Gastroesophageal sphincter (tissue), 4 donors: Measurements from ENCODE around the gene ABCA4. TPM values are rescaled to one million over a fixed set of nuclear protein-coding genes. Genes with fewer than 3 reads are reported as not detected.

ENCODE experiments used
- ATAC-seq: fragments of 150-250 bp; one replicate; pipeline ENCODE4 v1.9.1; 2016; ENCODE audit warnings: mild to moderate bottlenecking, moderate library complexity
- H3K27ac ChIP-seq, 4 donors: fragments of 200-600 bp; sonication (generic) in 3 of 4; 1 replicate in 3 of 4; 2 replicates in 1 of 4; pipeline ENCODE4 v1.5.1; 2016 to 2019
- H3K27me3 ChIP-seq: fragments of 200-600 bp; sonication (generic); one replicate; pipeline ENCODE4 v1.5.1; 2019
- H3K36me3 ChIP-seq, 2 donors: fragments of 200-600 bp; sonication (generic); one replicate each; pipeline ENCODE4 v1.5.1; 2019; ENCODE audit warnings: control low read depth in 1 of 2
- H3K4me1 ChIP-seq, 3 donors: fragments of 200-600 bp; sonication (generic); 1 replicate in 2 of 3; 2 replicates in 1 of 3; pipeline ENCODE4 v1.5.1; 2016 to 2019; ENCODE audit warnings: control low read depth in 2 of 3
- H3K4me3 ChIP-seq, 2 donors: fragments of 200-600 bp; sonication (generic); one replicate each; pipeline ENCODE4 v1.5.1; 2019; ENCODE audit warnings: mild to moderate bottlenecking in 1 of 2, moderate library complexity in 1 of 2
- H3K9me3 ChIP-seq, 3 donors: fragments of 200-600 bp; sonication (generic); one replicate each; pipeline ENCODE4 v1.5.1; 2017 to 2019; ENCODE audit warnings: control low read depth in 2 of 3
- CTCF ChIP-seq, 4 experiments: fragments of 200-600 bp in 2 of 4; fragments of 450-650 bp in 2 of 4; sonication (generic) in 1 of 4; IDR thresholded peaks; one replicate each; pipeline ENCODE4 v1.5.1; 2017 to 2019; ENCODE audit warnings: antibody characterized with exemption in 4 of 4, mild to moderate bottlenecking in 2 of 4, moderate library complexity in 2 of 4
- EP300 ChIP-seq: sonication (generic); formaldehyde crosslinking; IDR thresholded peaks from one replicate; pipeline ENCODE4 v1.6.1; 2017; ENCODE audit warnings: antibody characterized with exemption, mild to moderate bottlenecking
- POLR2A ChIP-seq, 2 donors: fragments of 450-650 bp; IDR thresholded peaks; one replicate each; pipeline ENCODE4 v1.6.1; 2017; ENCODE audit warnings: antibody characterized with exemption in 2 of 2, mild to moderate bottlenecking in 2 of 2, moderate library complexity in 1 of 2
- POLR2AphosphoS5 ChIP-seq: sonication (generic); formaldehyde crosslinking; IDR thresholded peaks from one replicate; pipeline ENCODE4 v1.6.1; 2017; ENCODE audit warnings: antibody characterized with exemption
- WGBS, 2 donors: methylation state at CpG; one replicate each; pipeline ENCODE4 v1.1.5; 2018; ENCODE audit warnings: low coverage in 1 of 2; 5-methylcytosine and 5-hydroxymethylcytosine counted together
- total RNA-seq, 4 donors: library from RNA; depleted of rRNA; stranded (reverse); fragments of >200 nt; gene quantifications; one replicate each; pipeline ENCODE4 v1.1.0, GENCODE V29; 2016

The ABCA4 gene
- total RNA-seq, 4 donors from 2014 or later: 0.19 to 0.27 TPM; not detected in 2

- Histone ChIP-seq H3K4me3 (no peak overlapping the region), H3K36me3 (no peaks in the 10 kb centered on the region), H3K9me3 (no peaks in the 10 kb centered on the region), H3K27ac (no peak overlapping the region), H3K4me1 (no peaks in the 10 kb centered on the region), H3K27me3 (no peaks in the 10 kb centered on the region)
- ATAC-seq: no peak
- 77 to 94% methylated on average over 5 to 6 of the region's 6 CpGs for WGBS, 2 donors
- no peak for TF ChIP-seq CTCF (IDR thresholded peaks at IDR 0.05)
- no peak for TF ChIP-seq POLR2A (IDR thresholded peaks at IDR 0.05)
- TF ChIP-seq POLR2AphosphoS5: no peak
- no peak for TF ChIP-seq EP300
These were observed 106.1 kb downstream of the ABCA4 start for GRCh38 chr1:94014635-94015488.

GRCh38 chr1:94014087-94014486 lies 106.9 kb downstream of the ABCA4 start:
- WGBS, 2 donors: 68 to 83% methylated on average over 2 to 6 of the region's 6 CpGs
- no peak for TF ChIP-seq CTCF (IDR thresholded peaks at IDR 0.05)
- no peak for TF ChIP-seq EP300
- no peak for TF ChIP-seq POLR2A (IDR thresholded peaks at IDR 0.05)
- TF ChIP-seq POLR2AphosphoS5: no peak
- Histone ChIP-seq H3K36me3 (no peaks in the 10 kb centered on the region), H3K27ac (no peak overlapping the region), H3K9me3 (no peaks in the 10 kb centered on the region), H3K4me3 (no peak overlapping the region), H3K27me3 (no peaks in the 10 kb centered on the region), H3K4me1 (no peaks in the 10 kb centered on the region)
- ATAC-seq: no peak

- 90 to 92% methylated on average over 2 to 7 of the region's 8 CpGs for WGBS, 2 donors
- H3K27me3 ChIP-seq: no peaks in the 10 kb centered on the region
- H3K9me3 ChIP-seq: no peaks in the 10 kb centered on the region
- H3K4me1 ChIP-seq: no peaks in the 10 kb centered on the region
- ATAC-seq: no peak
- no peak overlapping the region for H3K27ac ChIP-seq
- no peak for TF ChIP-seq EP300
- no peak for TF ChIP-seq POLR2AphosphoS5
- TF ChIP-seq CTCF (IDR thresholded peaks at IDR 0.05): no peak
- TF ChIP-seq POLR2A (IDR thresholded peaks at IDR 0.05): no peak
- H3K4me3 ChIP-seq: no peak overlapping the region
- no peaks in the 10 kb centered on the region for H3K36me3 ChIP-seq
These were observed 107.5 kb downstream of the ABCA4 start for GRCh38 chr1:94013367-94013878.

- H3K4me1 ChIP-seq: no peaks in the 10 kb centered on the region
- WGBS, 2 donors: 38 to 61% methylated on average over 6 of the region's 19 CpGs
- H3K27me3 ChIP-seq: no peaks in the 10 kb centered on the region
- no peaks in the 10 kb centered on the region for H3K9me3 ChIP-seq
- no peaks in the 10 kb centered on the region for H3K36me3 ChIP-seq
- no peak for ATAC-seq
- no peak overlapping the region for H3K4me3 ChIP-seq
- H3K27ac ChIP-seq: no peak overlapping the region
- TF ChIP-seq CTCF (IDR thresholded peaks at IDR 0.05): no peak
- no peak for TF ChIP-seq POLR2AphosphoS5
- no peak for TF ChIP-seq POLR2A (IDR thresholded peaks at IDR 0.05)
- TF ChIP-seq EP300: no peak
These were observed 108.1 kb downstream of the ABCA4 start for GRCh38 chr1:94012708-94013366.
